ENCODE data around the gene TTLL5. TPM values are rescaled to one million over a fixed set of nuclear protein-coding genes. Genes with fewer than 3 reads are reported as not detected.

Gene TTLL5
- total and polyA plus RNA-seq, 2 of the 13 experiments (the other 11 are each of a cell fraction or from before 2014, with no cell fraction given), result 11.8 to 18.8 TPM

DNA sequence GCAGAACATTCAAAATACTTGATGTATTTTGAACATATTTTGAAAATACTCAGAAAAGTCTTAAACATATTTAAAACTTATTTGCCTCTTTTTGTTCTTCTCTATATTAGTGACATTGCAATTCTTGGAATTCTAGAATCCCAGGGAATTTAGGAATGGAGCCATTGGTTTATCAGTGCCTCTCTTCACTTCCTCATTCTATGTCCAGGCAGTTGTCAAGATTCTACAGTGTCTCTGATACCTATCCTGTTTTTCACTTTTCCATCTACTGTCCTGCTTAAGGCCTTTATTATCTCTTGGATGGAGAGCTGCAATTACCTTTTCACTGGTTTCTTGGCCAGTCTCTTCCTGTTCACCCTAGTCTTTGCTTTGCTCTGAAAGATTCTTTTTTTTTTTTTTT is 144.6 kb downstream of the TTLL5 start:
- intact Hi-C loops (cut with micrococcal nuclease; ENCODE audit: unreplicated experiment) (no loop called here), in situ Hi-C loops (cut with HindIII; ENCODE audit: extremely low pct_ligation_motif_present, low pct_unique_long_range_greater_than_20kb) (no loop called here)
- BruUV-seq (replicated peaks), result no TSS peak
- DNase-seq (ENCODE audit: low spot score) (no peak), FAIRE-seq (no peak), ATAC-seq (no peak)
- Histone ChIP-seq H4K20me1 (ENCODE audit: insufficient read depth, low read length) (no peaks in the 10 kb centered on the region), H3K4me3 (replicated peaks in 1 of 3; ENCODE audit: insufficient read depth in 1 of 3, low read depth in 2 of 3, low read length in 3 of 3) (no peak overlapping the region), H3K9me3 (ENCODE audit: low read length) (no peaks in the 10 kb centered on the region), H3K4me2 (ENCODE audit: low read depth, low read length) (no peak overlapping the region), H3K27me3 (ENCODE audit: control insufficient read depth in 1 of 2, insufficient read depth in 2 of 2, low read length in 2 of 2) (no peaks in the 10 kb centered on the region), H3K4me1 (ENCODE audit: insufficient read depth, low read length) (no peaks in the 10 kb centered on the region), H3K9ac (ENCODE audit: insufficient read depth, low read depth, low read length) (no peak overlapping the region), H3K36me3 (replicated peaks in 1 of 2; ENCODE audit: control insufficient read depth in 1 of 2, insufficient read depth in 2 of 2, low read length in 2 of 2) (peaks cover 4 to 9% of the 10 kb centered on the region in 2 experiments; a peak in 3 of 5 replicates), H2AFZ (ENCODE audit: low read length) (no peak overlapping the region), H3K79me2 (ENCODE audit: insufficient read depth, low read length) (no peaks in the 10 kb centered on the region), H3K27ac (ENCODE audit: extremely low read length, insufficient read depth, low read length) (no peak overlapping the region)
- CTCF ChIA-PET (ENCODE audit: low intra/inter-chr PET ratio, low total read pairs), result no interaction called here
- TF ChIP-seq NFKBIZ (CRISPR knock-in tag; IDR thresholded peaks at IDR 0.05), result no peak
- TF ChIP-seq, protein P1, sequence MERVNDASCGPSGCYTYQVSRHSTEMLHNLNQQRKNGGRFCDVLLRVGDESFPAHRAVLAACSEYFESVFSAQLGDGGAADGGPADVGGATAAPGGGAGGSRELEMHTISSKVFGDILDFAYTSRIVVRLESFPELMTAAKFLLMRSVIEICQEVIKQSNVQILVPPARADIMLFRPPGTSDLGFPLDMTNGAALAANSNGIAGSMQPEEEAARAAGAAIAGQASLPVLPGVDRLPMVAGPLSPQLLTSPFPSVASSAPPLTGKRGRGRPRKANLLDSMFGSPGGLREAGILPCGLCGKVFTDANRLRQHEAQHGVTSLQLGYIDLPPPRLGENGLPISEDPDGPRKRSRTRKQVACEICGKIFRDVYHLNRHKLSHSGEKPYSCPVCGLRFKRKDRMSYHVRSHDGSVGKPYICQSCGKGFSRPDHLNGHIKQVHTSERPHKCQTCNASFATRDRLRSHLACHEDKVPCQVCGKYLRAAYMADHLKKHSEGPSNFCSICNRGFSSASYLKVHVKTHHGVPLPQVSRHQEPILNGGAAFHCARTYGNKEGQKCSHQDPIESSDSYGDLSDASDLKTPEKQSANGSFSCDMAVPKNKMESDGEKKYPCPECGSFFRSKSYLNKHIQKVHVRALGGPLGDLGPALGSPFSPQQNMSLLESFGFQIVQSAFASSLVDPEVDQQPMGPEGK (CRISPR knock-in tag; IDR thresholded peaks at IDR 0.05), result no peak
- POLR2A ChIA-PET, result no interaction called here

DNA sequence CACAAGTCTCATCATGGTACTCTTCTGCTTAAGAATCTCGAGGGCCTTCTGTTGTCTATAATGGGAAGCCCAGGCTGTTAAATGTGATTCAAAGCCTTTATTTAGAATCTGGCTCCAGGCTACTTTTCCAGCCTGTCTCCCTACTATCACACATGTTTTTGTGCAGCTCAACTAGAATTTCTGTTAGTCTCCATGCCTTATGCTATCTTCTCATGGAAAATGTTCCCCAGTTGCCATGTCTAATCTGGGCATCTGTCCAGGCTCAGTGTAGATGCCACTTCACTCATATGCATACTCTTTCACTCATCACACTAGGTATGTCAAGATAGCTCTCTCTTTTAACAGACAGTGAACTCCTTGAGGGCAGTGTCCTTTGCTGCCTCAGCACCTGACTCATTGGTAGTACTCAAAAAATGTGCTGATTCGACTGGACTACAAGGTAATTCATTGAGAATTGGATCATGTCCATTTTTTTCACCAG is 145.3 kb downstream of the TTLL5 start:
- no peak for ATAC-seq
- no peaks in the 10 kb centered on the region for H4K20me1 ChIP-seq (ENCODE audit: insufficient read depth, low read length)
- no peaks in the 10 kb centered on the region for H3K79me2 ChIP-seq (ENCODE audit: insufficient read depth, low read length)
- no peaks in the 10 kb centered on the region for H3K4me1 ChIP-seq (ENCODE audit: insufficient read depth, low read length)
- H3K4me2 ChIP-seq (ENCODE audit: low read depth, low read length), result no peak overlapping the region
- in situ Hi-C loops (cut with HindIII; ENCODE audit: extremely low pct_ligation_motif_present, low pct_unique_long_range_greater_than_20kb) (no loop called here), intact Hi-C loops (cut with micrococcal nuclease; ENCODE audit: unreplicated experiment) (no loop called here)
- 88% methylated on average over 2 of the region's 2 CpGs for WGBS (ENCODE audit: low lambda C conversion rate)
- no peak overlapping the region for H3K27ac ChIP-seq (ENCODE audit: extremely low read length, insufficient read depth, low read length)
- TF ChIP-seq ZNF276 (CRISPR knock-in tag; IDR thresholded peaks at IDR 0.05; ENCODE audit: low read depth), result no peak
- peak; percentile 55 to 68 for TF ChIP-seq MAFK (conservative IDR thresholded peaks at IDR 0.05 in 1 of 2, IDR thresholded peaks at IDR 0.05 in 1 of 2; ENCODE audit: low read length in 2 of 2)
- TF ChIP-seq MAFF (IDR thresholded peaks at IDR 0.05; ENCODE audit: low read depth, low read length), result peak; percentile 58
- BruUV-seq (replicated peaks), result no TSS peak
- no peak overlapping the region for H3K9ac ChIP-seq (ENCODE audit: insufficient read depth, low read depth, low read length)
- ChIA-PET CTCF (ENCODE audit: low intra/inter-chr PET ratio, low total read pairs) (no interaction called here), POLR2A (no interaction called here)
- H3K36me3 ChIP-seq (replicated peaks in 1 of 2; ENCODE audit: control insufficient read depth in 1 of 2, insufficient read depth in 2 of 2, low read length in 2 of 2), result peaks cover 5 to 10% of the 10 kb centered on the region in 2 experiments; a peak in 3 of 5 replicates
- H3K9me3 ChIP-seq (ENCODE audit: low read length), result no peaks in the 10 kb centered on the region
- H3K4me3 ChIP-seq (replicated peaks in 1 of 3; ENCODE audit: insufficient read depth in 1 of 3, low read depth in 2 of 3, low read length in 3 of 3), result no peak overlapping the region
- no peak for DNase-seq (ENCODE audit: low spot score)
- no peaks in the 10 kb centered on the region for H3K27me3 ChIP-seq (ENCODE audit: control insufficient read depth in 1 of 2, insufficient read depth in 2 of 2, low read length in 2 of 2)
- no peak for FAIRE-seq
- H2AFZ ChIP-seq (ENCODE audit: low read length), result no peak overlapping the region
